A172 (cell line): Measurements from ENCODE around the gene CARD19. TPM values are rescaled to one million over a fixed set of nuclear protein-coding genes. Genes with fewer than 3 reads are reported as not detected.

ENCODE experiments used
- DNase-seq: peaks from one replicate; pipeline ENCODE4 v3.0.0-alpha.2; 2015; ENCODE audit warnings: low spot score
- total RNA-seq: library from RNA; depleted of rRNA; stranded (reverse); fragments of >200 nt; shearing (Covaris generic); gene quantifications from 2 replicates; pipeline ENCODE4 v1.2.3, GENCODE V29; 2014; rRNA removed

CARD19 gene
- total RNA-seq, 1 experiment from 2014 or later: 74.8 TPM

- no peak for DNase-seq
Observed at GRCh38 chr9:93161786-93162562, 66.0 kb downstream of the CARD19 start.

Other genes with a start within 250 kb of the CARD19 start
- 8.8 and 9.3 TPM in 2 replicates for gene ZNF484, start 218.2 kb upstream of the CARD19 start, total RNA-seq
- 0.10 and 0.12 TPM in 2 replicates for gene FGD3, start 148.7 kb upstream of the CARD19 start, total RNA-seq
- not detected in 2 replicates for gene SUSD3, start 37.5 kb upstream of the CARD19 start, total RNA-seq
- gene NINJ1, start 38.0 kb downstream of the CARD19 start, total RNA-seq: 64.2 and 68.2 TPM in 2 replicates
- gene WNK2, start 87.9 kb downstream of the CARD19 start, total RNA-seq: not detected in 2 replicates